SH-SY5Y (cell line): Measurements from ENCODE around the gene PSENEN.

Source experiments
- GATA2 ChIP-seq: IDR thresholded peaks from 2 replicates; pipeline ENCODE4 v1.6.1; 2011; ENCODE audit warnings: mild to moderate bottlenecking, low read depth, low read length
- GATA3 ChIP-seq: IDR thresholded peaks from 2 replicates; pipeline ENCODE4 v1.6.1; 2011; ENCODE audit warnings: low read depth, mild to moderate bottlenecking, low read length, moderate library complexity

DNA sequence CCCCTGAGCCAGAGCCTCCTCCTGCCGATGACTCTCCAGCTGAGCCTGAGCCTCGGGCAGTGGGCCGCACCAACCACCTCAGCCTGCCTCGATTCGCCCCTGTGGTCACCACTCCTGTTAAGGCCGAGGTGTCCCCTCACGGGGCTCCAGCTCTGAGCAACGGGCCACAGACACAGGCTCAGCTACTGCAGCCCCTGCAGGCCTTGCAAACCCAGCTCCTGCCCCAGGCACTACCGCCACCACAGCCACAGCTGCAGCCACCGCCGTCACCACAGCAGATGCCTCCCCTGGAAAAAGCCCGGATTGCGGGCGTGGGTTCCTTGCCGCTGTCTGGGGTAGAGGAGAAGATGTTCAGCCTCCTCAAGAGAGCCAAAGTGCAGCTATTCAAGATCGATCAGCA, 24.1 kb upstream of the PSENEN start:
- TF ChIP-seq GATA2 = no peak
- no peak for TF ChIP-seq GATA3
